ENCODE data around the gene FOXO3B.
"Not testable (repeated sequence)": the region's sequence is repeated elsewhere in the genome, so short reads cannot be mapped to it uniquely, and the experiment has no call there.

DNA sequence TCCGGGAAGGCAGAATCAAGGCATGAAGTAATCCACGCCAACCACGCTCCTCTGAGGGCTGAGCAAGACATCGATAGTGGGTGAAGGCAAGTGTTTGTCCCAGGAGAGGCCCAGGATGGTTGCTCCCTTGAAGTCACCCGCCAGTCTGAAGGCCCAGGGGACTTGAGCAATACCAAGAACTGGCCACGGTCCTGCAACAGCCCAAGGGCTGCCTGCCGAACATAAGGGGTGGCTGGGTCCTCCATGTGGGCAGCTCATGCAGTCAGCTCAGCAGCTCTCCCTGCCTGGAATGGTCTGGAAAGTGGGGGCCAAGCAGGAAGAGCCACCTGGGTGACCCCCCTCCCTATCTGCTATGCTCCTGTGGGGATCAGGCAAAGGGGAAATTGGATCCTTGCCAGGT, 46.3 kb downstream of the FOXO3B start:
- TF ChIP-seq, protein P1, sequence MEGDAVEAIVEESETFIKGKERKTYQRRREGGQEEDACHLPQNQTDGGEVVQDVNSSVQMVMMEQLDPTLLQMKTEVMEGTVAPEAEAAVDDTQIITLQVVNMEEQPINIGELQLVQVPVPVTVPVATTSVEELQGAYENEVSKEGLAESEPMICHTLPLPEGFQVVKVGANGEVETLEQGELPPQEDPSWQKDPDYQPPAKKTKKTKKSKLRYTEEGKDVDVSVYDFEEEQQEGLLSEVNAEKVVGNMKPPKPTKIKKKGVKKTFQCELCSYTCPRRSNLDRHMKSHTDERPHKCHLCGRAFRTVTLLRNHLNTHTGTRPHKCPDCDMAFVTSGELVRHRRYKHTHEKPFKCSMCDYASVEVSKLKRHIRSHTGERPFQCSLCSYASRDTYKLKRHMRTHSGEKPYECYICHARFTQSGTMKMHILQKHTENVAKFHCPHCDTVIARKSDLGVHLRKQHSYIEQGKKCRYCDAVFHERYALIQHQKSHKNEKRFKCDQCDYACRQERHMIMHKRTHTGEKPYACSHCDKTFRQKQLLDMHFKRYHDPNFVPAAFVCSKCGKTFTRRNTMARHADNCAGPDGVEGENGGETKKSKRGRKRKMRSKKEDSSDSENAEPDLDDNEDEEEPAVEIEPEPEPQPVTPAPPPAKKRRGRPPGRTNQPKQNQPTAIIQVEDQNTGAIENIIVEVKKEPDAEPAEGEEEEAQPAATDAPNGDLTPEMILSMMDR (conservative IDR thresholded peaks at IDR 0.05; ENCODE audit: low read depth, low read length), result not testable (repeated sequence)
- TF ChIP-seq EZH2 (IDR thresholded peaks at IDR 0.05; ENCODE audit: borderline replicate concordance, low read depth, low read length, poor library complexity, severe bottlenecking), result not testable (repeated sequence)

Measured in A673 (cell line).